Purkinje cell (primary cell): ENCODE measurements around the gene ILF3. TPM values are rescaled to one million over a fixed set of nuclear protein-coding genes. Genes with fewer than 3 reads are reported as not detected.

Source experiments
- polyA plus RNA-seq: library from polyadenylated mRNA; unstranded; fragments of >200 nt; fragmentation: Nextera tagmentation; gene quantifications from 2 replicates; pipeline ENCODE4 v1.2.1, GENCODE V29; 2014

Gene ILF3
- 29.6 and 33.0 TPM in 2 replicates for polyA plus RNA-seq

GRCh38 chr19:10653732-10654609 lies at the start of gene ILF3:
TSS of gene ILF3 (plus strand) at chr19:10654346. CDS start at chr19:10670606, 16,260 bp downstream.

GRCh38 chr19:10625003-10625761 lies 29.0 kb upstream of the ILF3 start, which contains the start of gene SLC44A2:
TSS of gene SLC44A2 (plus strand) at chr19:10625553. CDS start at chr19:10625634, 81 bp downstream.

DNA sequence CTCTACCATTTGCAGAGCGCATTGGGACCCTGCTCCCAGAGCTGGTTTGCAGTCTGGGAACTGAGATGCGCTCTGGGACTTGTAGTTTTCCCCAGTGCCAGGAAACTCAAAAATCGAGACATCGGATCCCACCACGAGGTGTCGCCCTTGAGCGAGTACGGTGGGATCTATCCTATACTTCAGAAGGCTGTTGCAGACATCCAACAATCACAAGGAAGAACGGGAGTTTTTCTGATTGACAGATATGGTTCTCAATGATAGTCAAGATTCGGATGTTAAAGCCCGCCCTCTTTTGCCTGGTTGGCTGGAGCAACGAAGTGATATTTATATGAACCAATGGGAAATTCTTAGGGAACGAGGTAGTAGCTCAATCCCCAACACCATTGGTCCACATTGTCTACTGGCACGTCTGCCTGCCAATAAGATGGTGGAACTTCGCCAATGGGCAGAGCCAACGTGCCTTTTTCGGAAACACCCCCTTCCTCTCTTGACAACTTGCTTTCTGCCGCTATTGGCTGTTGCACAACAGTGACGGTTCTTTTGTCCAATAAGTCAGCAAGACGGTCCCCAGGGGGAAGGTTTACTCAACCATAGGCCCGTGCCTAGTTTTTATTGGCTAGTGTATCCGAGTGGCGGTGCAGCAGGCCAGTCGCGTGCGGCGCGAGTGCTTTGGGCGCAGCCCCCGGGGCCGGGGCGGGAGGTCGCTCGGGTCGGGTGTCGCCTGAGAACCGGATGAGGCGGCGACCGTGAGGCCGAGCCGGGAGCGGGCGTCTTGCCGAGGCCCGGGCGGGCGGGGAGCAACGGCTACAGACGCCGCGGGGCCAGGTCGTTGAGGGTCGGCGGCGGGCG lies 63.4 kb downstream of the ILF3 start, which contains the start of gene DNM2:
Gene DNM2, plus strand, starts transcription at position 724 of the 849 bp plus-strand sequence. CDS start 164 bp downstream, outside the sequence.

Other genes starting within 250 kb of the ILF3 start
- gene PDE4A, start 233.8 kb upstream of the ILF3 start, polyA plus RNA-seq = 0.63 and 2.5 TPM in 2 replicates
- 11.3 and 23.4 TPM in 2 replicates for gene KEAP1, start 151.0 kb upstream of the ILF3 start, polyA plus RNA-seq
- gene S1PR5, start 136.9 kb upstream of the ILF3 start, polyA plus RNA-seq = 0.32 TPM in 1 of 2 replicates, not detected in the other
- gene ATG4D, start 110.4 kb upstream of the ILF3 start, polyA plus RNA-seq = 5.6 TPM in 1 of 2 replicates, not detected in the other
- 2.4 and 5.3 TPM in 2 replicates for gene KRI1, start 88.3 kb upstream of the ILF3 start, polyA plus RNA-seq
- 17.1 and 34.4 TPM in 2 replicates for gene CDKN2D, start 85.4 kb upstream of the ILF3 start, polyA plus RNA-seq
- 2.5 TPM in 1 of 2 replicates, not detected in the other for gene AP1M2, start 67.0 kb upstream of the ILF3 start, polyA plus RNA-seq
- 7.4 and 12.4 TPM in 2 replicates for gene SLC44A2, start 28.8 kb upstream of the ILF3 start, polyA plus RNA-seq
- gene QTRT1, start 47.1 kb downstream of the ILF3 start, polyA plus RNA-seq = 2.2 and 3.9 TPM in 2 replicates
- 0.52 and 0.94 TPM in 2 replicates for gene DNM2, start 63.7 kb downstream of the ILF3 start, polyA plus RNA-seq
- gene TMED1, start 181.9 kb downstream of the ILF3 start, polyA plus RNA-seq = 1.1 and 4.8 TPM in 2 replicates
- gene C19orf38, start 194.1 kb downstream of the ILF3 start, polyA plus RNA-seq = not detected in 2 replicates
- 0.26 and 0.53 TPM in 2 replicates for gene CARM1, start 217.2 kb downstream of the ILF3 start, polyA plus RNA-seq